ENCODE data around the gene DIPK1C. TPM values are rescaled to one million over a fixed set of nuclear protein-coding genes. Genes with fewer than 3 reads are reported as not detected.

DIPK1C gene
- total and polyA plus RNA-seq, 2 donors (not counting 1 experiment from before 2014, with no cell fraction given): not detected

GRCh38 chr18:74446631-74447403 lies 10.3 kb downstream of the DIPK1C start:
- Histone ChIP-seq H2AFZ (ENCODE audit: low read length) (no peak overlapping the region), H3K36me3 (ENCODE audit: control insufficient read depth, insufficient read depth, low read length) (no peaks in the 10 kb centered on the region), H4K20me1 (ENCODE audit: control insufficient read depth, extremely low read depth, insufficient read depth, low read length) (no peaks in the 10 kb centered on the region), H3K4me1 (ENCODE audit: control insufficient read depth, extremely low read depth, insufficient read depth, low read length) (no peaks in the 10 kb centered on the region), H3K4me2 (ENCODE audit: extremely low read depth, insufficient read depth, low read length) (no peak overlapping the region), H3K4me3 (replicated peaks in 1 of 4; ENCODE audit: control extremely low read depth in 1 of 4, insufficient read depth in 1 of 4, low read depth in 3 of 4, low read length in 4 of 4) (no peak overlapping the region), H3K27me3 (ENCODE audit: control insufficient read depth, insufficient read depth, low read length) (no peaks in the 10 kb centered on the region), H3K9ac (ENCODE audit: insufficient read depth, low read length) (no peak overlapping the region), H3K27ac (ENCODE audit: insufficient read depth, low read length) (no peak overlapping the region), H3K79me2 (ENCODE audit: control insufficient read depth, insufficient read depth, low read length) (no peaks in the 10 kb centered on the region), H3K9me3 (ENCODE audit: control insufficient read depth, insufficient read depth, low read depth, low read length) (no peaks in the 10 kb centered on the region)
- no peak for TF ChIP-seq EZH2 (IDR thresholded peaks at IDR 0.05; ENCODE audit: low read length, missing control alignments)
- TF ChIP-seq CTCF (conservative IDR thresholded peaks at IDR 0.05 in 1 of 2, IDR thresholded peaks at IDR 0.05 in 1 of 2; ENCODE audit: low read depth in 1 of 2, low read length in 2 of 2): no peak
- no peak for DNase-seq (ENCODE audit: low read depth in 2 of 2)

GRCh38 chr18:74446178-74446577 lies 10.9 kb downstream of the DIPK1C start:
- H3K4me1 ChIP-seq (ENCODE audit: control insufficient read depth, extremely low read depth, insufficient read depth, low read length): no peaks in the 10 kb centered on the region
- no peaks in the 10 kb centered on the region for H4K20me1 ChIP-seq (ENCODE audit: control insufficient read depth, extremely low read depth, insufficient read depth, low read length)
- H3K27ac ChIP-seq (ENCODE audit: insufficient read depth, low read length): no peak overlapping the region
- no peak overlapping the region for H3K4me3 ChIP-seq (replicated peaks in 1 of 4; ENCODE audit: control extremely low read depth in 1 of 4, insufficient read depth in 1 of 4, low read depth in 3 of 4, low read length in 4 of 4)
- H3K9ac ChIP-seq (ENCODE audit: insufficient read depth, low read length): no peak overlapping the region
- TF ChIP-seq EZH2 (IDR thresholded peaks at IDR 0.05; ENCODE audit: low read length, missing control alignments) (no peak), CTCF (conservative IDR thresholded peaks at IDR 0.05 in 1 of 2, IDR thresholded peaks at IDR 0.05 in 1 of 2; ENCODE audit: low read depth in 1 of 2, low read length in 2 of 2) (no peak)
- no peaks in the 10 kb centered on the region for H3K36me3 ChIP-seq (ENCODE audit: control insufficient read depth, insufficient read depth, low read length)
- H3K79me2 ChIP-seq (ENCODE audit: control insufficient read depth, insufficient read depth, low read length): no peaks in the 10 kb centered on the region
- DNase-seq (ENCODE audit: low read depth in 2 of 2): no peak
- H3K9me3 ChIP-seq (ENCODE audit: control insufficient read depth, insufficient read depth, low read depth, low read length): no peaks in the 10 kb centered on the region
- no peak overlapping the region for H2AFZ ChIP-seq (ENCODE audit: low read length)
- no peaks in the 10 kb centered on the region for H3K27me3 ChIP-seq (ENCODE audit: control insufficient read depth, insufficient read depth, low read length)
- H3K4me2 ChIP-seq (ENCODE audit: extremely low read depth, insufficient read depth, low read length): no peak overlapping the region

- Histone ChIP-seq H3K4me3 (replicated peaks in 1 of 4; ENCODE audit: control extremely low read depth in 1 of 4, insufficient read depth in 1 of 4, low read depth in 3 of 4, low read length in 4 of 4) (no peak overlapping the region), H2AFZ (ENCODE audit: low read length) (no peak overlapping the region), H3K27me3 (ENCODE audit: control insufficient read depth, insufficient read depth, low read length) (no peaks in the 10 kb centered on the region), H3K79me2 (ENCODE audit: control insufficient read depth, insufficient read depth, low read length) (no peaks in the 10 kb centered on the region), H3K36me3 (ENCODE audit: control insufficient read depth, insufficient read depth, low read length) (no peaks in the 10 kb centered on the region), H3K4me1 (ENCODE audit: control insufficient read depth, extremely low read depth, insufficient read depth, low read length) (no peaks in the 10 kb centered on the region), H4K20me1 (ENCODE audit: control insufficient read depth, extremely low read depth, insufficient read depth, low read length) (no peaks in the 10 kb centered on the region), H3K4me2 (ENCODE audit: extremely low read depth, insufficient read depth, low read length) (no peak overlapping the region), H3K9me3 (ENCODE audit: control insufficient read depth, insufficient read depth, low read depth, low read length) (no peaks in the 10 kb centered on the region), H3K9ac (ENCODE audit: insufficient read depth, low read length) (no peak overlapping the region), H3K27ac (ENCODE audit: insufficient read depth, low read length) (no peak overlapping the region)
- DNase-seq (ENCODE audit: low read depth in 2 of 2): no peak
- TF ChIP-seq EZH2 (IDR thresholded peaks at IDR 0.05; ENCODE audit: low read length, missing control alignments): no peak
- no peak for TF ChIP-seq CTCF (conservative IDR thresholded peaks at IDR 0.05 in 1 of 2, IDR thresholded peaks at IDR 0.05 in 1 of 2; ENCODE audit: low read depth in 1 of 2, low read length in 2 of 2)
These were observed 11.5 kb downstream of the DIPK1C start for GRCh38 chr18:74445585-74445984.

All from fibroblast of lung (primary cell).